Dedifferentiated amniotic fluid mesenchymal stem cell (primary cell): Measurements from ENCODE around the gene CCDC15.
A peak's percentile ranks its signal among the peaks of the same experiment; 100 is the strongest.

Source experiments
- DNase-seq: peaks from one replicate; pipeline ENCODE4 v3.0.0-alpha.2; 2016; ENCODE audit errors: extremely low spot score

CCDC15 gene, protein sequence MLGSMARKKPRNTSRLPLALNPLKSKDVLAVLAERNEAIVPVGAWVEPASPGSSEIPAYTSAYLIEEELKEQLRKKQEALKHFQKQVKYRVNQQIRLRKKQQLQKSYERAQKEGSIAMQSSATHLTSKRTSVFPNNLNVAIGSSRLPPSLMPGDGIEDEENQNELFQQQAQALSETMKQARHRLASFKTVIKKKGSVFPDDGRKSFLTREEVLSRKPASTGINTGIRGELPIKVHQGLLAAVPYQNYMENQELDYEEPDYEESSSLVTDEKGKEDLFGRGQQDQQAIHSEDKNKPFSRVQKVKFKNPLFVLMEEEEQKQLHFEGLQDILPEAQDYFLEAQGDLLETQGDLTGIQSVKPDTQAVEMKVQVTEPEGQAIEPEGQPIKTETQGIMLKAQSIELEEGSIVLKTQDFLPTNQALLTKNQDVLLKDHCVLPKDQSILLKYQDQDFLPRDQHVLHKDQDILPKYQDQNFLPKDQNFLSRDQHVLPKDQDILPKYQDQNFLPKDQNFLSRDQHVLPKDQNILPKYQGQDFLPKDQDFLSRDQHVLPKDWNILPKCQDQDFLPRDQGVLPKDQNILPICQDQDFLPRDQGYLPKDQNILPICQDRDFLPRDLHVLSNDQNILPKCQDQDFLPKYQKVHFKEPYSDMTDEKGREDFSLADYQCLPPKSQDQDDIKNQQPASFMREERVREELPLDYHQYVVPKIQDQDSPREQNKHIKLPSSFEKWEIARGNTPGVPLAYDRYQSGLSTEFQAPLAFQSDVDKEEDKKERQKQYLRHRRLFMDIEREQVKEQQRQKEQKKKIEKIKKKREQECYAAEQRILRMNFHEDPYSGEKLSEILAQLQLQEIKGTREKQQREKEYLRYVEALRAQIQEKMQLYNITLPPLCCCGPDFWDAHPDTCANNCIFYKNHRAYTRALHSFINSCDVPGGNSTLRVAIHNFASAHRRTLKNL

DNA sequence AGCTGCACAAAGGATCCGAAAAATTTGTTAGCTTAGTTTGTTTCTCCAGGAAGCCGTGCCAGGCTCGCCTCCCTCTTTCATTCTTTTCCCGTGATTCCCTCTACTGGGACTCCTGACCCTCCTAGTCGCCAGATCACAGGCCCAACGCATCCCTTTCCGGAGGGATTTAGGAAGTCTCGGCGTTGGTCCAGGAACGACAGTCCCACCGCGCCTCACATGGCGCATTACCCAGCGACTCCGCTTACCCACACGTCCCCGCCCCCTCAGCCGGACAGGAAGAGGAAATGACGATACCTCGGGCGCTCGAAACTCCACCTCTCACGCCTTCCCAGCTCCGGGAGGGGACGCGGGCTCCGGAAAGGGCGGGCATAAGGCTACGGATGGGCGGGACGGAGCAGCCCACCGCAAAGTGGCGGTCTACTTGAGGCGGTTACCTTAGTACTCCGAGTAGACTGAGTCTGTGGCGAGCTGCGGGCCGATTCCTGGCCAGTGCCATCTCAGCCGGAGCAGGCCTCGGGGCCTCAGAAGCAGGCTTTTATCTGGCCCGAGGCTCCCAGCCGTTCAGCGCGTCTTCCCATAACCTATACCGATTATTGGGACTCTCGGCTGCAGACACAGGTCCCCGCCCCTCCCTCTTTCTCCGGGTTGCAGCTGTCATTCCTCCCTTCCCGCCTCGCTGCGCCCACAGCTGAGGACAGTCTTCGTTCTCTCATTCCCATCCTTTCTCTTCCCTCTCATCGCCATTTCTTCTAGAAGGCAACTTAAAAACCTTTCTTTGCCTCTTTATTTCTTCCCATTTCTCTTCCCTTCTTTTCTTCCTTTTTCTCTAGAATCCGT lies at the start of gene CCDC15:
TSS of gene CCDC15 (plus strand) at position 450 of the 837 bp plus-strand sequence. CDS start 531 bp downstream, outside the sequence.
- peak; percentile 99 for DNase-seq

DNA sequence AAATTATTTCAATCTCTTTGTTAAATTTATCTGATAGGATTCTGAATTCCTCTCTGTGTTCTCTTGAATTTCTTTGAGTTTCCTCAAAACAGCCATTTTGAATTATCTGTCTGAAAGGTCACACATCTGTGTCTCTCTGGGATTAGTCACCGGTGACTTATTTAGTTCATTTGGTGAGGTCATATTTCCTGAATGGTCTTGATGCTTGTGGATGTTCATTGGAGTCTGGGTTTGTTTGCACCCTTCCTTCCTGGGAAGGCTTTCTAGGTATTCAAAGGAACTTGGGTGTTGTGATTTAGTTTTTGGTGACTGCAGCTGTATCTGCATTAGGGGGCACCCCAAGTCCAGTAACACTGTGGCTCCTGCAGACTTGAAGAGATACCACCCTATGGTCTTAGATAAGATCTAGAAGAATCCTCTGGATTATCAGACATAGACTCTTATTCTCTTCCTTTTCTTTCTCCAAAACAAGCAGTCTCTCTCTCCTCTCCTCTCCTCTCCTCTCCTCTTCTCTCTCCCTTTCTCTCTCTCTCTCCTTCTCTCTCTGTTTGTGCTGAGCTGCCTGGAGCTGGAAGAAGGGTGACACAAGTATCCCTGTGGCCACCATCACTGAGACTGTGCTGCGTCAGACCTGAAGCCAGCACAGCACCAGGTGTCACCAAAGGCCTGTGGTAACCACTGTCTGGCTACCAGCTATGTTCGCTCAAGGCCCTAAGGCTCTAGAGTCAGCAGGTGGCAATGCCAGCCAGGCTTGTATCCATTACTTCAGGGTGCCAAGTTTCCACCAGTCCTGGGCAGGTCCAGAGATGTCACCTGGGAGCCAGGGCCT lies 38.2 kb upstream of the CCDC15 start:
- DNase-seq, result no peak

DNA sequence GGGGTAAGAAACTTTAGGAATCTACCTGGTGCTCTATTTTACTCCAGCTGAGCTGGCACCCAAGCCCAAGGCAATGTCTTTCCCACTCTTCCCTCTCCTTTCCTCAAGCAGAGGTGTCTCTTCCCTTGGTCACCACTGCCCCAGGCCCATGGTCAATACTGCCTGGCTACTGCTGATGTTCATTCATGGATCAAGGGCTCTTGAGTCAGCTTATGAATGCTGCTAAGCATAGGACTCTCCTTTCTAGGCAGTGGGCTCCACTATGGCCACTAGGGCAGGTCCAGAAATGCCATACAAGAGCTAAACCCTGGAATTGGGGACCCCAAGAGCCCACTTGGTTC lies 37.7 kb upstream of the CCDC15 start:
- DNase-seq, result no peak

DNA sequence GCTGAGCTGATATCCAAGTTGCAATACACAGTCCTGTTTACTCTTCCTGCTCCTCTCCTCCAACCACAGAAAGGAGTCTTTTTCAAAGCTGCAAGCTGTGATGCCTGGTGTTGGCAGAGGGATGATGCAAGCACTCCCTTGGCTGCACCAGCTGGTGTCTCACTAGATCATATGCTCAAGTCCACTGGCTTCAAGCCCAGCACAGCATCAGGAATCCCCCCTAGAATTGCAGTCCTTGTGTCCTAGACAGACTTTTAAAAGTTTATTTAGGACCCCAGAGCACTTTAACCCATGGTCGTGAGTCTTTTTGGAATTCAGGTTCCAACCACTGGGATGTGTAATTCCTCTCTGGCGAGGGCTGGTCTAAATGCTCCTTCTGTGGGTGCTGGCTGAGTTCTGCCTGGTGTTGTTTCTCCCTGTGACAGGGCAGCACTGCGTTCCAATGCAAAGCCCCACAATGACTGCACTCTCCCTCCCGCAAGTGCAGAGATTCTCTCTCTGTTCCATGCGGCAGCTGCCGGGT lies 36.8 kb upstream of the CCDC15 start:
- no peak for DNase-seq

DNA sequence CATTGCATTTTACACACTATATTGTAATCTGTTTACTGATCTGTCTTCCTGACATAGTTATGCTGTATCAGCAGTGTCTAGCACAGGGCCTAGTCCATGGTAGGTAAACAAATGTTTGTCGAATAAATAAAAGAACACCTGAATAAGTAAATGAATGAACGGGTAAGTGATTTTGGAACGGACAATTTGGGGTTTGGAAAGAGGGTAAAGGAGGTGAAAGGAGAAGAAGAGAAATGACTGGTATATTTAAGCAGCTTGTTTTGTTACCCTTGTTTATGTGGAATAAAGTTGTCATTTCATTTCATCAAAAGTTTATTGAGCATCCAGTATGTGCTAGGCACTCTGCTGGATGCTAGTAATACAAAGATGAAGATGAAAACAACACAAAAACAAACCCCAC lies 35.1 kb upstream of the CCDC15 start, which contains the start of gene HEPN1:
TSS of gene HEPN1 (plus strand) at position 301 of the 400 bp plus-strand sequence.
- DNase-seq, result no peak

DNA sequence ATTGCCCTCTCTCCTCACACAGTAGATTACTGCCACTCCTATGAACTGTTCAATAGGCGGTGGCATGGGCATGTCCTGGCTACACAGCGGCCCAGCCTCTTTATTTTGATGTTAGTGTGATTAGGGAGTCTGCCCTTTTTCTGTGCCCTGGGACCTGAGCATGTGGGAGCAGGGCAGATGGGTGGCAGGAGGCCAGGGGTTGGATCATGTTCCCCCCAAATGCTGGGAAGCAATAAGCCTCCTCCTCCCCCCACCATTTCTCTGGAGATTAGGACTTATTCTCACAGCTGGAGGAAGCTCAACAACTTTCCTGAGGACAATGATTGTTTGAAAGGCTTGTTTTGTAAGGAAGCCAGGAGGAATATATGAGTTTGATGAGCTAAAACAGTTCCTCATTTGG lies 34.1 kb upstream of the CCDC15 start:
- no peak for DNase-seq

DNA sequence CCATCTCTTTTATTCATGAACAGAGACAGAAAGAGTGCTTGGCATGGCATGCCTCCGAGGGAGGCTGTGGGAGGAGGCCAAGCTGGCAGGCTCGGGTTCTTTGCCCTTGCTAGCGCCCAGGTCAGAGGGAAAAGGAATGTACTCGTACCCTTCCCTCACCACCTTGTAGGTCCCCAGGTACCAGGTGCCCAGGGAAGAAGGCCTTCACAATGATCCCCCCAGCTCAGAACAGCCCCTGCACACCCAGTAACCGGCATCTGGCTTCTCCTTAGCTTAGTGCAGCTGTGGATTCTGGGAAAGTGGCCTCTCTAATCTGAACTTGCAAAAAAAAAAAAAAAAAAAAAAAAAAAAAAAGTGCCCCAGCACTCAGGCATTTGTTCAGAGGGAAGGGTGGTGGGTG lies 33.6 kb upstream of the CCDC15 start:
- DNase-seq, result no peak

DNA sequence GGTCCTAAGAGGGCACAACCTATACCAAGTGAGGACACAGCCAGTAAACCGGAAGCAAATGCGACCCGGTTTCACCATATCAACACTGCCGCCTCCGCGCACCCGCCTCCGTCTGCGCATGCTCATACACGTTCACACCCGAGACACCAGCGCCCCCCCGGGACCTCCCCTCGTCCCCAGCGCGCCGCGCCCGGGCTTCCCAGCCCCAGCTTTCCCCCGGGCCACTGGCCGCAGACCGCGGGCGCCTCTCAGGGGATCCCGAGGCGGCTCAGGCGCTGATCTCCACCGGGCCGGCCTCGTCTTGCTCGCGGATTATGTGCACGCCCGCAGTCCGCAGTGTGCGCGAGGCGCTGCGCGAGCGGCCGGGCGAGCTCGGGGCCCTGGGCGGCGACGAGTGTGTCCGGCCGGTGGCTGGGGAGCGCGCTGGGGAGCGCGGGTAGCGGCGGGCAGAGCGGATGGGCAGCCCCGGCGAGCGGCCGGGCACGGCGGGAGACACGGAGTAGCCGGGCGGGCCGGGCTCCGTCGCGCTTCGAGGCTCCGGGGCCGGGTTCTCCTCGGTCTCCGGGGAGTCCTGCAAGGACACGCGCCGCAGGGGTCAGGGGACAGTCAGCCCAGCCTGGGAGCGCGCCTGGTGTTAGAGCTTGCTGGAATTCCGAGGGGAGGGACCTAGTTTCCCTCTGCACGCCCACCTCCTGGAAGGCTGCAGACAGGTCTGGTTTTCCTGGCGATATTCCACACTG lies 33.0 kb upstream of the CCDC15 start:
- DNase-seq, result peak; percentile 27

DNA sequence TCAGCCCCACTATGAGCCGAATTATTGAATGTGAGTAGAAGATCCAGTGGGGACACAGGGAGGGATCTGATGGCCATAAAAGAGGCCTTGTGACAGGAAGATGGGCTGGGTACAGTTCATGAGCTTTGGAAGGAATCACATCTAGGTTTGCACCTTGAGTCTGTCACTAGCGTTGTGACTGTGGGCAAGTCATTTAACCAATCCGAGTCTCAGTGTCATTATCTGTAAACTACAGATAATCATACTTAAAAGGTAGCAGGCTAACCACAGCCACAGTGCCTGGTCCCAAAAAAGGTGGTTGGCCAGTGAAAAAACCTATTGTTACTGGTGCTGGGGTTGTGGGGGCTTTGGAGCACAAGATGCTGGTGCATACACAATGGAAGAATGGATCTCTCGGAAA lies 31.2 kb upstream of the CCDC15 start:
- no peak for DNase-seq

DNA sequence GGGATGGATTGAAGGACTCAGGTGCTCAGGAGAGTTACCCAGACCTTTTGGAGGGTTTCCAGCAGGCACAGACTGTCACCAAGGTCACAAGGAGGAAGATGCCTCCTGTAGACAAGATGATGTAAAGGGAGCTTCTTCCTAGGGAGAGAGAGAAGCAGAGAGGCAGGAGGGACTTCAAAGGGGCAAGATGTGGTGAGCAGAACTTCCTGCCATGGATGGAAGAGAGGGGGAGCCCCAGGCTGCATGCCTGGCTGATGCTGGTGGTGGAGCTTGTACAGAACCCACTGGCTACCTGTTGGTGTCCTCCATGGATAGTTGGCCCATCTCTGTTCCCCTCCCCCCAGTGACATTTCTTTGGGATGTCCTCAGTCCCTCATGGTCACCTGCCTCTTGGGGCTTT lies 30.7 kb upstream of the CCDC15 start:
- no peak for DNase-seq

DNA sequence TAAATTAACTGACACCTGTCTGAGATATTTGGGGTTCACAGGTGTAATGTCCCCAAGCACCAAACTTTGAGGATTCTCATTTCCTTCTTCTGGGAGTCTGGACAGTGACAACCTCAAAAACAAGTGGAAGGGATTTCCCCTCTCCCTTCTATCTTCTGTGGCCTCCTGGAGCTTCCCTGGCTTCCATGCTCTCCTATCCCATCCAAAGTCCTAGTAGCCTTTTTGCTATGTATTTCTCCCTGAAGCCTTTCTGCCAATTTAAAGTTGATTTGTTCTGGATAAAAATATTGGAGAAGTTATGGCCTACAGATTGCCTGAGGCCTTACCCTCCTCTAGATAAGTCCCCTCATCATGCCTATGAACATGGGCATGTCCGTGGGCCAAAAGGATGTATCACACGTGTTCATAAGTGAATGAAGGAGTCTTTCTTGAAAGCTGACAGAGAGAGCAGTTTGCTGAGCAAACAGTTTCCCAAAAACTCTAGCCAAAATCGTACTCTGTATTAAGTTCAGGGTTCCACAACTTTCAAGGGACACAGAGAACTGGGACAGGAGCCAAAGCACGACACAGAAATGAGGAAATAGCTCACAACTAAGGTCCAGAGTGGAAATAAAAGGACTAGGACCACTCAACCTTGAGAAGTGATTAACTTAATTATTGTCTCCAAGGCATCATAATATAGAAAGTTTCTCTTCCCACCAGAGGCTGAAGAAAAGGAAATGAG lies 24.9 kb upstream of the CCDC15 start:
- DNase-seq, result no peak

DNA sequence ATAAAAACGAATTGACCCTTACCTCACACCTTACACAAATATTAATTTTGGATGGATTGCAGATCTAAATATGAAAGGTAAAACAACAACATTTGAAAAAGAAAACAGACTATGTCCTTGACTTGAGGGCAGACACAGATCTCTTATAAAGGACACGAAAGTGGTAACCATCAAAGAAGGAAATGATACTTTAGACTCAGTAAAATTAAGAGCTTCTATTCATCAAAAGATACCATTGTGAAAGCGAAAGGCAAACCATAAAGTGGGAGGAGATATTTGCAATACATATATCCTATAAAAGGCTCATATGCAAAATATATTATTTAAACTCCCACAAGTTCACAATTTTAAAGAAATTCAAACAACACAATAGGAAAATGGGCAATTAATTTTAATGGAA lies 23.2 kb upstream of the CCDC15 start:
- no peak for DNase-seq

DNA sequence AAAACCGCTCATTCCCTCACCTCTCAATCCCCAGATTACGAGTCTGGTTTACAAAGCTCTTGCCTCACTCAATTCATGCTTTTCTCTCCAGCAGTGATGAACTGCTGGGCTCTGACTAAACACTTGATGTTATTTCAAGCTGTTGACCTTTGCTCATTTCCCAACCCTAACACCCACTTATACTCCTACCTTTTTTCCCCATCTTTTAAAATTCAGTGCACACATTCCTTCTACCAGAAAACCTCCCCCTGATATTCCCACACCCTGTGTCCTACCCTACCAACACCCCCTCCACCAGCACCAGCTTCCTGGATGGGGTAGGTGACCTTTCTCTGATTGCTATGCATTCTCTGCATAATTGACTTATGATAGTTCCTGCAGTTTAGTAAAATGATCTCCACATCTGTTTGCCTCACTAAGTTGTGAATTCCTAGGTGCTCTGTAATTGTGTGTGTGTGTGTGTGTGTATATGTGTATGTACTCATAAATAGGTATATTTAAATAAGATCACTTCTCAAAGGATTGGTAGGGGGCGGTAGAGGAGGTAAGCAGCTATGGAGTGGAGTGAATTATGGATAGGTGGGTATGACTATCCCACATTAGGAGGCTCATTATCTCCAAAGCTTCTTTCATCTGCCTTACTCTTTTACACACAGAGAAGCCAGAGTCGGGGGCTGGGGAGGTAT lies 19.0 kb upstream of the CCDC15 start:
- DNase-seq, result peak; percentile 34

DNA sequence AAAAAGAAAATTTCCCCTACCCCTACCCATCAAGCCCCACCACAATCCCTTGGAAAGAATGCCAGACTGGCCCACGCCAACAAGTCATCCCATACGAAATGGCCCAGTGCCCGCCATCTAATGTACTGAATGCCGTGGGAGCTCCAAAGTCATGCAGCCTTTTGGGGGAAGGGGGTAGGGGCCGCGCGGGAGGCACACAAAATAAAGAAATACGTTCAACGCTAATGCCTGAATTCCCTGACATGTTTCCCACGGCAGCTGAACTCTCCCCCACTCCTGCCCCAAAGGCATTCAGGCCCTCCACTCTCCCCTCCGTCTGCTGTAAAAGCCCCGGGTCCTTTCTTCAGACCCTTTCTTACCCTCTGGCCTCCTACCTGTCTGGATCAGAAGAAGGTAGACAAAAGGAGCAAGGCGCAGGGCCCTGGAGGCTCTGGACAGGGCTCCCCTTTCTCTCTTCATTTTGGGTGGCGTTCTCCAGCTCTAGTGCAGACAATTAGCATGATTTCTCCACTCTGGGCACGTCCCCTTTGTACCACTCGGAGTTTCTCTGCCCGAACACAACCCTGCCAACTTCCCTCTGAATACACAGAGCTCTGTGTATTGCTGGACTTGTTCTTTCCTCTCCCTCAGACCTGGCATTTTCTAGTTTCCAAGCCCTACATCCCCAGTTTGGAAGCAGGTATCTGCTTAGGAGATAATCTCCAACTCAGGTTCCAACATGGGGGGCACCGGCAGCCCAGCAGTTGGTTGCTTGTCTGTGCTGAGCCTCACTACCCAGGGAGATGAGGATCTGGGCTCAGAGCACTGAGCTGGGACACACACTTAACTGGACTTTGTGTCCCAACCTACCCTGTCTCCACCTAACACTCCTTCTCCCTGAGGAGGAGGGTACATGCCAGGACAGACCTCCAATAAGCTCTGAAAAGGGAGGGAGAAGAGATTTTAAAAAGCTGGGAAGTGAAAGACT lies 18.2 kb upstream of the CCDC15 start, which contains the start of gene HEPACAM:
TSS of gene HEPACAM (minus strand) at position 500 of the 967 bp plus-strand sequence. CDS start at position 459, 41 bp downstream.
- no peak for DNase-seq

DNA sequence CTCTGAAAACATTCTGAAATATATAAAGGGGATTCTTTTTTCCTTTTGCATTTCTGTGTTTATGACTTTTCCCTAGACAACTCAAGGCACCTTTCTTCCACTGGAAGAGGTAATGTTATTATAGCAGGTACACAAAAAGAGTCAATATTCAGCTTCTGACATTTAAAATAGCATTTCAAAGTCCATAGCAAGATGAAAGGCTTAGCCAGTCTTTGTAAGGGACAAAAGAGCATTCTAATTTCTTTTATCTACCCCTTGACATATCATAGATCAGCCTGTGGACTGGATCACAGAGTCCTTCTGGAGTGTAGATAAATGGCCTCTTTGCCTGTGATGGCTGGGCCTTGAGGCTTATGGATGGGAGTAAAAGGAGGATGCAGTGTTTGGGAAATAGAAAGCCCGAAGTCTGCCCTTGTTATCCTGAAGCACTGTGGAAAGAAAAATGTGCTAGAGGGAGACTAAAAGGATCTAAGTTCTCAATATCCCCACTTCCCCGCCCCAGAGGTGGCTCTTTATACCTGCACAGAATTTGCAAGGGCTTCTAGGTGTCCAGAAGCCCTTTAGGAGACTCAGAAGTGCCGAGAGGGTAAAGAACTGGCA lies 16.6 kb upstream of the CCDC15 start:
- no peak for DNase-seq

DNA sequence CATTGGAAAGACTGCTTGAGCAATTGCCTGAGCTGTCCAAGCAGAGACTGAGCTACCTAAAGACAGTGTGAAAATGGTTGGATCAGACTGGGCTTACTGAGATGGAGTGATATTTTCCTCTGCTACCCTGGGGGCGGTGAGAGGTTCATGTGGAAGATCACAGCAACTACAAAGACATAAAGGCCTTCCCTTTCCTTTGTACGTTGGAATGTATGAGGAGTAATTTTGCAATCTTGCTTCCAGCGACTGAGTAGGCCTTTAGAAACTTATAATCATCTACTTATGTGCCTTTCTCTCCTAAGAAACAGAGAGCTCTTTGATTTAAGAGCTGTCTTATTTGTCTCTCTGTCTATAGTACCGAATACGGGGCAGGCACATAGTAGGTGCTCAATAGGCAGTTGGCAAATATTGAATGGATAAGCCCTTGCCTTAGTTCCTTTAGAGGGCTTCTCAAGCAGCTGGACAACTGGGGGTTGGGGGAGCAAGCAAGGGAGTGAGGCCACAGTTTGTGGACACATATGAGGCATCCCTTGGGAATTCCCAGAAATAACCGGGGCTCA lies 15.7 kb upstream of the CCDC15 start:
- no peak for DNase-seq

DNA sequence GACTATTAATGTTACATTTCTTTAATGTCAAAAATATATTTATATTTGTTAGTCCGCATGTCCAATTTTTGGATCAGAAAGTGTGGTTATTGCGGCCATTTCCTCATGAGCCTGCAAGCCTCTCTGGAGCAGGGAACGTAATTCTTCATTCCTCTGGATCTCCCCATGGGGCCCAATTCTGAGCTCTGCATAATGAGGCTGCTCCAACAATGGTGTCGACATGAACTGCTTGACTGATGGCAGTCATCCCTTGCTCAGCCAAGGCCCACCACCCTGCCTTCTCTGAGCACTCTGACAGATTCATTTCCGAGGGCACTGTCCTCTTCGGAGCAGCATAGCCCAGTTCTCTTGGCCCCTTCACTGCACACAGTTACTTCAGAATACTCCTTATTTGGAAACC lies 15.0 kb upstream of the CCDC15 start:
- no peak for DNase-seq
